ENCODE data around the gene AACS. TPM values are rescaled to one million over a fixed set of nuclear protein-coding genes. Genes with fewer than 3 reads are reported as not detected.

Gene AACS
- polyA plus RNA-seq, 3 donors = 4.7 to 7.9 (median 5.1) TPM

DNA sequence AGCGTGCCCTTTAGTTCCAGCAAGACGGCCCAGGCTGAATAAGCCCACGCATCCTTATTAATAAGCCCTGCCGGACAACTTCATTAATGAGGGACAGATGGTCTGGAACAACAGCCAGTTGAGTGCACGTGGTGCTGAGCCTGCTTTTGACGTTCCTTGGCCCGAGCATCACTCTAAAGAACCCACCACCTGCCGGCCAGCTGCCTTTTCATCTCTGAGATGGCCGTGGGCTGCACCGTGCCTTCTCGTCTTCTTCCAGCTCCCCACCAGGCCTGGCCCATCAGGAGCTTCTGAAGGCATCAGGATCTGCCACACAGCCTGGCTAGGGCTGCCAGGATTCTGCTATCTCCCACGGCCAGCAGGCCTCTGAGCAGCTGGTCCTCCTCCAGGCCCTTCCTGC lies 80.0 kb downstream of the AACS start:
- Mint-ChIP-seq H3K27ac (no peak overlapping the region), H3K4me3 (no peak overlapping the region), H3K9me3 (peaks cover 0 to 3% (median 0%) of the 10 kb centered on the region in 7 donors), H3K4me1 (no peaks in the 10 kb centered on the region), H3K36me3 (no peaks in the 10 kb centered on the region), H3K27me3 (ENCODE audit: low read depth in 3 of 3) (peaks cover 0 to 4% (median 2%) of the 10 kb centered on the region in 3 donors)
- DNase-seq = no peak
- intact Hi-C loops (cut with micrococcal nuclease) = no loop called here
- H3K4me2 ChIP-seq (replicated peaks; ENCODE audit: extremely low read depth, low read length, poor library complexity, severe bottlenecking) = no peak overlapping the region
- no peak overlapping the region for H3K4me3 ChIP-seq (replicated peaks in 1 of 3; ENCODE audit: low read depth in 2 of 3, low read length in 3 of 3)
- no peak overlapping the region for H2AFZ ChIP-seq (ENCODE audit: insufficient read depth, low read depth, low read length, poor library complexity, severe bottlenecking)
- no peak overlapping the region for H3K9ac ChIP-seq (ENCODE audit: insufficient read depth, low read length, poor library complexity, severe bottlenecking)
- H3K27ac ChIP-seq (ENCODE audit: low read depth in 1 of 2, low read length in 2 of 2) = no peak overlapping the region
- H3K27me3 ChIP-seq (ENCODE audit: control insufficient read depth in 2 of 2, insufficient read depth in 2 of 2, low read length in 2 of 2) = no peaks in the 10 kb centered on the region
- TF ChIP-seq CTCF (IDR thresholded peaks at IDR 0.05) = no peak
- no peaks in the 10 kb centered on the region for H3K79me2 ChIP-seq (ENCODE audit: insufficient read depth, low read length)
- WGBS (ENCODE audit: insufficient coverage) = 92% methylated on average over 12 of the region's 12 CpGs
- no peaks in the 10 kb centered on the region for H4K20me1 ChIP-seq (ENCODE audit: insufficient read depth, low read length)
- H3K36me3 ChIP-seq (replicated peaks in 1 of 2; ENCODE audit: control insufficient read depth in 1 of 2, insufficient read depth in 2 of 2, low read length in 2 of 2) = no peaks in the 10 kb centered on the region
- H3K9me3 ChIP-seq (replicated peaks in 1 of 2; ENCODE audit: control insufficient read depth in 1 of 2, insufficient read depth in 1 of 2, low read length in 2 of 2) = no peaks in the 10 kb centered on the region
- H3K4me1 ChIP-seq (ENCODE audit: control insufficient read depth in 1 of 2, insufficient read depth in 2 of 2, low read length in 2 of 2) = no peaks in the 10 kb centered on the region

GRCh38 chr12:125148316-125148715 lies 83.1 kb downstream of the AACS start:
- Histone ChIP-seq H3K27ac (ENCODE audit: low read depth in 1 of 2, low read length in 2 of 2) (no peak overlapping the region), H3K9ac (ENCODE audit: insufficient read depth, low read length, poor library complexity, severe bottlenecking) (no peak overlapping the region), H4K20me1 (ENCODE audit: insufficient read depth, low read length) (no peaks in the 10 kb centered on the region), H2AFZ (ENCODE audit: insufficient read depth, low read depth, low read length, poor library complexity, severe bottlenecking) (no peak overlapping the region), H3K4me3 (replicated peaks in 1 of 3; ENCODE audit: low read depth in 2 of 3, low read length in 3 of 3) (no peak overlapping the region), H3K79me2 (ENCODE audit: insufficient read depth, low read length) (no peaks in the 10 kb centered on the region), H3K36me3 (replicated peaks in 1 of 2; ENCODE audit: control insufficient read depth in 1 of 2, insufficient read depth in 2 of 2, low read length in 2 of 2) (no peaks in the 10 kb centered on the region), H3K9me3 (replicated peaks in 1 of 2; ENCODE audit: control insufficient read depth in 1 of 2, insufficient read depth in 1 of 2, low read length in 2 of 2) (no peaks in the 10 kb centered on the region), H3K4me1 (ENCODE audit: control insufficient read depth in 1 of 2, insufficient read depth in 2 of 2, low read length in 2 of 2) (no peaks in the 10 kb centered on the region), H3K27me3 (ENCODE audit: control insufficient read depth in 2 of 2, insufficient read depth in 2 of 2, low read length in 2 of 2) (no peaks in the 10 kb centered on the region), H3K4me2 (replicated peaks; ENCODE audit: extremely low read depth, low read length, poor library complexity, severe bottlenecking) (no peak overlapping the region)
- TF ChIP-seq CTCF (IDR thresholded peaks at IDR 0.05) = no peak
- H3K9me3 Mint-ChIP-seq = peaks cover 0 to 7% (median 1%) of the 10 kb centered on the region in 7 donors
- H3K4me3 Mint-ChIP-seq = no peak overlapping the region
- WGBS (ENCODE audit: insufficient coverage) = 84% methylated on average over 6 of the region's 6 CpGs
- no peak overlapping the region for H3K27ac Mint-ChIP-seq
- peaks cover 1 to 7% (median 2%) of the 10 kb centered on the region in 3 donors for H3K27me3 Mint-ChIP-seq (ENCODE audit: low read depth in 3 of 3)
- H3K36me3 Mint-ChIP-seq = no peaks in the 10 kb centered on the region
- intact Hi-C loops (cut with micrococcal nuclease) = no loop called here
- DNase-seq = no peak
- no peaks in the 10 kb centered on the region for H3K4me1 Mint-ChIP-seq
